Glomerular visceral epithelial cell (primary cell): ENCODE results near the gene FAM53B.
"Not testable (repeated sequence)": the region's sequence is repeated elsewhere in the genome, so short reads cannot be mapped to it uniquely, and the experiment has no call there.

Experiments used
- DNase-seq: peaks from one replicate; pipeline ENCODE4 v3.0.0-alpha.2; 2016; ENCODE audit errors: extremely low spot score

The FAM53B gene

DNA sequence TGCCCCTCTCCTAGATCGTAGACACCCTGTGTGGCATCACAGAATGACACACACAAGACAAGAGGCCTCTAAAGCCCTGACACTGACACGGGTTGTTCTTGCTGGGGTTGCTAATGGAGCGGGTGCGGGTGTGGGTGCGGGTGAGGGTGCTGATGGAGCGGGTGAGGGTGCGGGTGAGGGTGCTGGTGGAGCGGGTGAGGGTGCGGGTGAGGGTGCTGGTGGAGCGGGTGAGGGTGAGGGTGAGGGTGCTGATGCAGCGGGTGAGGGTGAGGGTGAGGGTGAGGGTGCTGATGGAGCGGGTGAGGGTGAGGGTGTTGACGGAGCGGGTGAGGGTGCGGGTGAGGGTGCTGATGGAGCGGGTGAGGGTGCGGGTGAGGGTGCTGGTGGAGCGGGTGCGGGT is 134.0 kb downstream of the FAM53B start:
- not testable (repeated sequence) for DNase-seq

DNA sequence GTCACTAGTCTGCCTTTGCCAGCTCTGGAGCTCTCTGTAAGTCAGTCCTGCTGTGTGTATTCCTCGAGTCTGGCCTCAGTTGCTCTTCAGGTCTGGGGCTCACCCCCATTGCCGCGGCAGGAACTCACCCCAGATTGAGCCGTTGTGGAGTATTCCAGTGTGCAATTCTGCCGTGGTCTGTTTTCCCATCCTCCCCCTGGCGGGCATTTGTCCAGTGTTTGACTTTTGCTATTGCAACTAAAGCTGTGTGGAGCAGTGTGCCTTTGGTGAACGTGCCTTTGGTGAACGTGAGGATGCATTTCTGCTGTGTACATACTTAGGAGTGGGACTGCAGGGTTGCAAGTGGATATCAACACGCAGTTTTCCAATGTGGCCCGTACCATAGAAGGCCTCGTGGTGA is 134.5 kb downstream of the FAM53B start:
- DNase-seq, result no peak

GRCh38 chr10:124608093-124608721 is 136.0 kb downstream of the FAM53B start:
- DNase-seq, result no peak

GRCh38 chr10:124607693-124608092 is 136.5 kb downstream of the FAM53B start:
- DNase-seq, result no peak

DNA sequence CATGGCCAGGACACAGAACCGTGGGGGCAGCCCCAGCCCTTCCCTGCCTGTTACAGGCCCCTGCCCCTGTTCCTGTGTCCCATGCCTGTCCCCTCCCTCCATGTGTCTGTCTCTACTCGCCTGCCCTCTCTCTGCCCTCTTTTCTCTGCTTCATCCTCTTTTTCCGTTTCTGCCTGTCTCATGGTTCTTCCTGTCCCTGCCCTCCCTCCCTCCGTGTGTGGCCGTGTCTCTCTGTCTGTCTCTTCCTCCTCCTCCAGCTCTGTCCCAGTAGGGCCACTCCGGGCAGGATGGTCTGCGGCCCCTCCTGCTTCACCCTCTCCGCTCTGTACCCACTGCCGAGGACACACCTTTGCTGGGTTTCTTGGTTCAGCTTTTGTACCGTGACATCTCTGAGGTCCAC is 137.4 kb downstream of the FAM53B start:
- no peak for DNase-seq

DNA sequence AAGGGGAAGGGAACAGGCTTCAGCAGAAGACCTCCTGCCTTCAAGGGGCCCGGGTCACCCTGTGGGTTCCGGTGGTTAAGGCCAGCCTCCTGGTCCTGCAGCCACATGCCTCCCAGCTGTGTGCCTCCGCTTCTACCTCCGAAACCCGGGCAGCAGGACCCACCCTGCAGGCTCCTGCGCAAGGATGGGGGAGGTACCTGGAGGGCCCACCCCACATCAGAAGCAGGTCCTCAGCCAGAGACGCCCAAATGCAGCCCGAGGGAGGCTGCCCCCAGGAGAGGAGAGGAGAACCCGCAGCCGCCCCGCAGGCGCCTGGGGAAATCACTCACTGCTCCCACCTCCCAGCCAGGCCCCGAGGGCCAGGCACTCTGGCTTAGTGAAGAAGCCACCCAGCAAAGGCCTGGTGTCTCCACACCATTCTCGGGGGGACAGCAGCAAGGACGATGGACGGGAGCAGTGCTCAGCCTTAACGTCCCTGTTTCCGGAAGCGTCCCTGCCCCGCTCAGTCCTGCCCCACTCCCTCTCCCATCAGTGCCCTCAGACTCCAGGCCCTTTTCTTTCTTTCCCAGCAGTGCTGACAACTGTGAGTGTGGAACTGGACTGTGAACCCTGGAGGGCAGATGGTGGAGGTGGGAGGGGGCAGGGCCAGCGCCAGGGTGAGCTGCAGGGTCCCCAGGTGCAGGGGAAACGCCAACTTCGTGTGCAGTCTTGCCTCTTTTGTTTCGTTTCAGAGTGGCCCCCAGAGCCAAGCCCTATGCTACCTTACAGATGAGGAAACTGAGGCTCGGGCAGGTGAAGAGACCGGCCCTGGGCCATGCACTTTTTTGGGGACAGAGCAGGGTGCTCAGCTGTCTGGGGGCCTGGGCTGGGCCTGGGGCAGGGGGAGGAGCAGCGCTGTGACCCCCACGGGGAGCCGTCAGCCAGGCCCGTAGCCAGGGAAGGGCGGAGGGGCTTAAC is 138.0 kb downstream of the FAM53B start:
- no peak for DNase-seq

DNA sequence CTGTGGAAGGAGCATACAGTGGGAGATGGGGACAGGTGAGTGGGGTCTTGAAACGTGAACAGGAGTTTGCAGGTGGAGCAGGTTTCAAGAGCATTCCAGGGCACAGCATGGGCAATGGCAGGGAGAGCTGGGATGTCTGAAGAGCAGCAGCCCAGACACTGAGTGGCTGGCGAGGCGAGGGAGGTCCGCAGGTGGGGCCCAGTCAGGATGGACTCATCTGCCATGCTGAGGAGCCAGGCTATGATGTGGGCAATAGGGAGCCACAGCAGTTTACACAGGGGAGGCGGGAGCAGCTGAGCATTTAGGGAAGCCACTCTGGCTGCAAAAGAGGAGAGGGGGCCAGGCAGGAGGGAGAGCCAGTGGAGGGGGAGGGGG is 138.7 kb downstream of the FAM53B start:
- no peak for DNase-seq

- DNase-seq, result no peak
Measured at GRCh38 chr10:124605001-124605370, 139.2 kb downstream of the FAM53B start.

GRCh38 chr10:124604214-124605000 is 139.8 kb downstream of the FAM53B start:
- no peak for DNase-seq

- no peak for DNase-seq
Measured at GRCh38 chr10:124603376-124604213, 140.6 kb downstream of the FAM53B start.

DNA sequence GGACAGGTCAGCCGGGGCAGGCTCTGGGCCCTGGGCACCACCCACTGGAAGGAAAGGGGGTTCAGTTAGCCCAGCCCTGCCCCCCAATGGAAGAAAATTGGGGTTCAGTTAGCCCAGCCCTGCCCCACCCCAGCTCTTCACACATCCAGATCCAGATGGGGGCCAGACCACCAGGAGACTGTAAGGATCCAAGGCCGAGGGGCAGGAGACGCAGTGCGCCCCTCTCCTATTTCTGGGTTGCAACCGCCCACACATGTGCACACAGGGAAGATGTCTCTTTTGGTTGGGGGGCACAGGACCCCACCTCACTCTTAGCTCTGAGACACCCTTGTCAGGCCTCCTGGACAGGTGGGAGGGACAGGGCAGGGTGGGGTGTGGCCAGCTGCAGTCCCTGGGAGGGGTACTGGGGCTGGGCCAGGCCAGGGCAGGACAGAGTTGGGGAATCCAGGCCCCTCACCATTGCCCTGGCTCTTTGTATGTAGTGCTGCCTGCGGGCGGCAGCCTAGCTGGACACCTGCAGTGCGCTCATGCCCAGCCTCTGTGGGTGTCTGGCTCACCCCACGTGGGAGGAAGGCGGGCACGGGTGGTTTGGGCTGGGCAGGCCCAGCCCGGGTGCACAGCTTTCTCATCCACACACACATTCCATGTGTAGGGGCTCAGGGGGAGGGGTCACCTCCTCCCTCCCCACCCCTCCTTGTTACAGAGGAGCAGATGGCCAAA is 141.4 kb downstream of the FAM53B start:
- no peak for DNase-seq

DNA sequence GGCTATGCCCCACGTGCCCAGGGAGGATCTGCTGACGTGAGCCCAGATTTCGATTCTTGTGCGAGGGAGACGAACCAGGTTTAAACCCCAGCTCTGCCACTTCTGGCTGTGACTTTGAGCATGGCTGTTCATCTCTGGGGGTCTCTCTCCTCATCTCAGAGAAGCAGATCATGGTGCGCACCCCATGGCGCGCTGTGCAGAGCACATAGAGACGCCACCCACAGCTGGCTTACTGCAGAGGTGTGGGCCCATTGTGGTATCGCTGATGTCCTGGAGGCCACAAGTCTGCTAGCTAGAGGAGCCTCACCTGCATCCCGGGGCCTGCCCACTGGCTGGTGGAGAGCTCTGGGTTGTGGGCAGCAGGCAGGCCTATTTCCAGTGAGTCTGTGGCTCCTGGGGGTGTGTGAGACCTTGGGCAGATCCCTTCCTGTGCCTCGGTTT is 142.0 kb downstream of the FAM53B start:
- DNase-seq, result no peak

GRCh38 chr10:124601431-124602120 is 142.6 kb downstream of the FAM53B start:
- DNase-seq, result no peak

GRCh38 chr10:124601016-124601415 is 143.2 kb downstream of the FAM53B start:
- DNase-seq, result no peak

DNA sequence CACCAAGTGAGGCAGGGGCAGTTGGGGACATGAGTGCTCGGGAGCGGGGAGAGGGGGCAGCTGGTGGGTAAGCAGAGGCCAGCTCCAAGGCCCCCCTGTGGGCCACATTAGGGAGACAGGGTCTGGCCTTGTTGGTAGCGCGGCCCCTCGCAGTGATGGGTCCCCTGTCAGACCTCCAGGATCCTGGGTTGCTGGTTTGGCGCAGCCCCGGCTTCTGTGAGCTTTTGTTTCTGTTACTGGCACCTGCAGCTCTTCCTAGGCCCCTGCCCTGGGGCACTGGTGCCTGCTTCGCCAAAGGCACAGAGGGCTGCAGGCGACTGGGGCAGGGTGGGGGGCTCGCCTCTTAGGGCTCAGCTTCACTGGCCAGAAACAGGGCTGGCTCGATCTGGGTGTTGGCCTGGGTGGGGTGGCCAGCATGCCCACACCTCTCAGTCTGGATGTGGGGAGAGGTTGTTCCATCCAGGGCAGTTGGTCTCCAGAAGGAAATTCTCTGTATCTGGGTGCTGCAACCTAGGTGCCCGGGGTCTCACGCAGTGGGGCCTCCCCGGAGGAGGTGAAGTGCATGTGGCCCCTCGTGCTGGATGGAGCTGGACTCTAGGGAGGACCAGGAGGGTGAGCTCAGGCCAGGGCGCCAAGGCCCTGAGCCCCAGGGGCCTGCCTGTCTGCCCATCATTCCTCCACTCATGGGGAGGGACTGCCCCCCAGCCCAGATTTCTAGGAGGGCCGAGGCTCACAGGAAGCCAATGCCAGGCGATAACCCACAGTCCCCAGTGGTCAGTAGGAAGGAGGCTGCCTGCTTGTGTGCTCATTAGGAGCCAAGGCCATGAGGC is 143.9 kb downstream of the FAM53B start:
- DNase-seq, result no peak

- no peak for DNase-seq
Measured at GRCh38 chr10:124599588-124600050, 144.6 kb downstream of the FAM53B start.

- DNase-seq, result no peak
Measured at GRCh38 chr10:124598773-124599587, 145.2 kb downstream of the FAM53B start.

DNA sequence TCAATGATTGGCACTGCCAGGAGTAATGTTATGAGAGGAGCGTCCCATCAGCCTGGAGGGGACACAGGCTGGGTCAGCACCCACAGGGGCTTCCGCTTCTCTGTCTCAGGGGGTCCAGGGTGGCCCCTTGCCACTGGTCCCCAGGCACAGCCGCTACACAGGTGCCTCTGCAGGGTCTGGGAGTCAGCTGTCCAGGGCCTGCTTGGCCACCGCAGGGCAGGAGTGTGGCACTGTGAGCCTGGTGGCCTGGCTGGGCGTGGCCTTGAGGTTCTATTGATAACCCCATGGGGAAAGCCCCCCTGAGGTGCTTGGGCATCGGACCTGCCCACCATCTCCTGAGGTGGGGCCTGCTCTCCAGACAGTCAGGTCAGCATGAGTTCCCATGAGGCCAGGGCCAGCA is 146.0 kb downstream of the FAM53B start:
- DNase-seq, result no peak
